ENCODE measurements around the gene ATOH8. TPM values are rescaled to one million over a fixed set of nuclear protein-coding genes. Genes with fewer than 3 reads are reported as not detected.
A peak's percentile ranks its signal among the peaks of the same experiment; 100 is the strongest.

The ATOH8 gene
- total RNA-seq, 3 donors from 2014 or later = 1.9 to 8.7 (median 2.8) TPM

DNA sequence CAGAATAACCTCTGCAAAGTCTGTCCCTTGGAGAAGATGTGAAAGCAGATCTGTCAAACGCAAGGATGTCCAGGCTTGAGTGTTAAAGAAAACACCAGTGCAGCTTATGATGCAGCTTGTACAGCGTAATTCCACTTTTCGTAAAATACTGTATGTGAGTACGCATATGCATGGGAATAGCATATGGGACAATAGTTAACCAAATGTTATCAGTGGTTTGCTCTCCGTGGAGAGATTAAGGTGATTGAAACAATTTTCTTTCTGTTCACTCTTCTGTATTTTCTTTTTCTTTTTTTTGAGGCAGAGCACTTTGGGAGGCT is 27.2 kb downstream of the ATOH8 start:
- ATAC-seq = no peak
- TF ChIP-seq, protein P1, sequence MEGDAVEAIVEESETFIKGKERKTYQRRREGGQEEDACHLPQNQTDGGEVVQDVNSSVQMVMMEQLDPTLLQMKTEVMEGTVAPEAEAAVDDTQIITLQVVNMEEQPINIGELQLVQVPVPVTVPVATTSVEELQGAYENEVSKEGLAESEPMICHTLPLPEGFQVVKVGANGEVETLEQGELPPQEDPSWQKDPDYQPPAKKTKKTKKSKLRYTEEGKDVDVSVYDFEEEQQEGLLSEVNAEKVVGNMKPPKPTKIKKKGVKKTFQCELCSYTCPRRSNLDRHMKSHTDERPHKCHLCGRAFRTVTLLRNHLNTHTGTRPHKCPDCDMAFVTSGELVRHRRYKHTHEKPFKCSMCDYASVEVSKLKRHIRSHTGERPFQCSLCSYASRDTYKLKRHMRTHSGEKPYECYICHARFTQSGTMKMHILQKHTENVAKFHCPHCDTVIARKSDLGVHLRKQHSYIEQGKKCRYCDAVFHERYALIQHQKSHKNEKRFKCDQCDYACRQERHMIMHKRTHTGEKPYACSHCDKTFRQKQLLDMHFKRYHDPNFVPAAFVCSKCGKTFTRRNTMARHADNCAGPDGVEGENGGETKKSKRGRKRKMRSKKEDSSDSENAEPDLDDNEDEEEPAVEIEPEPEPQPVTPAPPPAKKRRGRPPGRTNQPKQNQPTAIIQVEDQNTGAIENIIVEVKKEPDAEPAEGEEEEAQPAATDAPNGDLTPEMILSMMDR (IDR thresholded peaks at IDR 0.05) = no peak
- intact Hi-C loops (cut with DNase I, micrococcal nuclease) = no loop called here
- no peak for DNase-seq
- Histone ChIP-seq H3K4me1 (ENCODE audit: low read depth) (no peaks in the 10 kb centered on the region), H3K4me3 (no peak overlapping the region), H3K36me3 (ENCODE audit: low read depth) (no peaks in the 10 kb centered on the region), H3K9me3 (no peaks in the 10 kb centered on the region)

DNA sequence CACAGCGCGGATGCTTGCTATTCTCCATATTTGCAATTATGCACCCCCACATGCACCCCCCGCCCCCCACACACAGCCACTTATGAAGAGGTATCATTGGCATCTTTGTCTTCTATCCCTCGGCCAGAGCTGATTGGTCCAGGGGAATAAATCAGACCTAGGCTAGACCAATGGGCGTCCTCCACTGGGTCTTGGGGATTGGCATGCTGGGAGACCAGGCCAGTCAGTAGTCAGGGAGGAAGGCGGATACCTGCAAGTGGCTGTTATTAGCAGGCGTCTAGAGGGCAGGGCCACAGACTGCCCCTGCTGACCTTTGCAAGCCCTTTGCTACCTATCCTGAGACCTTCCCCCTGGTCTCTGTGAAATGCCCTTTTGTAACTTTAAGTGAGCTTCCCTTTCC is 30.0 kb downstream of the ATOH8 start:
- TF ChIP-seq, protein P1 (IDR thresholded peaks at IDR 0.05) = no peak
- no peaks in the 10 kb centered on the region for H3K36me3 ChIP-seq (ENCODE audit: low read depth)
- ATAC-seq (no peak), DNase-seq (peak in 1 of 3 donors; percentile 4)
- no peaks in the 10 kb centered on the region for H3K4me1 ChIP-seq (ENCODE audit: low read depth)
- no peak overlapping the region for H3K4me3 ChIP-seq
- intact Hi-C loops (cut with DNase I, micrococcal nuclease) = no loop called here
- no peaks in the 10 kb centered on the region for H3K9me3 ChIP-seq

DNA sequence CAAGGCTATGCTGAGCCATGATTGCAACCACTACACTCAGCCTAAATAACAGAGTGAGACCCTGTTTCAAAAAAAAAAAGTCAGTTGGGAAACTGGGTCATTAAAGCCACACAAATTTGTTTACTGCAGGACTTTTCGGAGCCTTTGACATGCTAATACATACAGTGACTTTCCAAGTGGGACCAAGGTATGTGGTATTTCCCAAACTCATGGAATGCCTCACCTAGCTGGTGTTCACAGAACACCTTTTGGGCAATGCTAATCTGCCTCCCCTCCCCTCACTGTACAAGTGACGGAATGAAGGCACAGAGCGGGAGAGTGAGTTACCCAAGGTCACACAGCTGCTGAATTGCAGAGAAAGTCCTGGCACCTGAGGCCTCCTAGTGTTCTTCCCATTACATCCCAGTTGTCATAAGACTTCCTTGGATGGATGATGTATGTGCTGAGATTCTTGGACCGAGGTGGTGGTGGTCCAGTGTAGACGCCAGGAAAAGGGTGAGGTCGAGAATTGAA is 30.7 kb downstream of the ATOH8 start:
- TF ChIP-seq, protein P1 (IDR thresholded peaks at IDR 0.05) = no peak
- intact Hi-C loops (cut with DNase I, micrococcal nuclease) = no loop called here
- H3K4me3 ChIP-seq = no peak overlapping the region
- ATAC-seq = no peak
- H3K36me3 ChIP-seq (ENCODE audit: low read depth) = no peaks in the 10 kb centered on the region
- DNase-seq = no peak
- H3K4me1 ChIP-seq (ENCODE audit: low read depth) = no peaks in the 10 kb centered on the region
- H3K9me3 ChIP-seq = no peaks in the 10 kb centered on the region

DNA sequence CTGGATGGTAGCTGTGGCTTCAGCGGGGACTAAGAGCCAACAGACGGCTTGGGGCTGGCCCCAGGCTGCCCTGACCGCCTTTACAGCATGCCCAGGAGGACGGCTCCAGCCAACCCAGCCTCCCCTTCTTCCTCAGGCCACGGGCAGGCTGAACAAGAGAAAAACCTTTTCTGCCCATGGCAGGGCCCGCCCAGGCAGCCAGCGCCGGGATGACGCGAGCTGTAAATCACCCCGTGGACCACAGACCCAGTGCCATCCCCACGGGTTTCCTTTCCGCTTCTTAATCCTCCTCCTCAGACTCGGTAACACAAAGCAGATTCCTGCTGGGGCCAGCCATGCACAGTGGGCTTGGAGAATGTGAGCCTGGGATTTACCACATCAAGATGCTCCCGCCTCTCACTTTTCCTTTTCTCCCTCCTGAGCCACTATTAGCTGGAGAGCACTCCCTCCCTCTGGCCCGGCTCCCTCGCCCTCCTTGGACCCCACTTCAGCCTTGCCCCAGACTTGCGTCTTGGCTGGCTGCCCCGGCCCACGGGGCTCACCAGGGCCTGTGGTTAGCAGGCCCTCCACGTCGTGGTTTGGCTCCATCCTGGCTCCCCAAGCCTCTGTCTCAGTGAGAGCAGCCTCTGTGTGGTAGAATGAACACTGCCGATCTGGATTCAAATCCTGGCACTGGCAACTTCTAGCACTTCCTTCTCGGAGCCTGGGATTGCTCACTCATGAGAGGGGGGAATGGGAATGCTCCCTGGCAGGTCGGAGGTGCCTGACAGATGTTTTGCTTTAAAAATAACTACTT is 31.4 kb downstream of the ATOH8 start:
- H3K36me3 ChIP-seq (ENCODE audit: low read depth) = no peaks in the 10 kb centered on the region
- no peaks in the 10 kb centered on the region for H3K9me3 ChIP-seq
- no peak for ATAC-seq
- TF ChIP-seq, protein P1 (IDR thresholded peaks at IDR 0.05) = no peak
- H3K4me1 ChIP-seq (ENCODE audit: low read depth) = no peaks in the 10 kb centered on the region
- DNase-seq = no peak
- intact Hi-C loops (cut with DNase I, micrococcal nuclease) = no loop called here
- H3K4me3 ChIP-seq = no peak overlapping the region

DNA sequence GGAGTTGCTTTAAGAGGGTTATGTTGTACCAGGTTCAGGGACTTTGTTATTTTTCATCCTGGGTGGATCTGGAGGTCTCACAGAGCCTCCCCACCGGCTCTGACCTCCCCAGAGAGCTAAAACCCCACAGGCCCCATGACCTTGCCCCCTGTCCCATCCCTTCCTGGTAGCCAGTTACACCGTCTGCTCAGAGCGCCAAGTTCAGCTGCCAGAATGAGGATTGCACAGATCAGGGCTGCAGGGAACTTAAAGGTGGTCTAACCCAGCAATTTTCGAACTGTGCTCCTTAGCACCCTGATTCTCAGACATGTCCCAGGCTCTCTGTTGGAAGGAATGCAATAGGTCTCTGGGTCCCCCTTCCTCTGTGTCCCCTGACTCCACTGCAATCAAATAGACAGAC is 32.1 kb downstream of the ATOH8 start:
- intact Hi-C loops (cut with DNase I, micrococcal nuclease) = no loop called here
- Histone ChIP-seq H3K4me3 (no peak overlapping the region), H3K36me3 (ENCODE audit: low read depth) (no peaks in the 10 kb centered on the region), H3K4me1 (ENCODE audit: low read depth) (no peaks in the 10 kb centered on the region), H3K9me3 (no peaks in the 10 kb centered on the region)
- ATAC-seq (no peak), DNase-seq (no peak)
- TF ChIP-seq, protein P1 (IDR thresholded peaks at IDR 0.05) = no peak
